Esophagus muscularis mucosa (tissue), 4 donors: ENCODE measurements around the gene LYSMD1. TPM values are rescaled to one million over a fixed set of nuclear protein-coding genes. Genes with fewer than 3 reads are reported as not detected.

Source experiments
- DNase-seq: peaks from one replicate; pipeline ENCODE4 v3.0.0-alpha.2; 2017; ENCODE audit errors: extremely low spot score
- H3K27ac ChIP-seq, 4 donors: fragments of 200-600 bp; sonication (generic); replicated peaks in 1 of 4; 1 replicate in 3 of 4; 2 replicates in 1 of 4; pipeline ENCODE4 v1.5.1; 2016 to 2019; ENCODE audit warnings: mild to moderate bottlenecking in 1 of 4
- H3K27me3 ChIP-seq, 4 donors: fragments of 200-600 bp; sonication (generic); one replicate each; pipeline versions ENCODE4 v1.5.1 to v1.6.0; 2016 to 2019
- H3K36me3 ChIP-seq, 4 donors: fragments of 200-600 bp; sonication (generic); one replicate each; pipeline ENCODE4 v1.5.1; 2016 to 2019
- H3K4me1 ChIP-seq, 4 donors: fragments of 200-600 bp; sonication (generic); one replicate each; pipeline ENCODE4 v1.5.1; 2016 to 2019
- H3K4me3 ChIP-seq, 4 donors: fragments of 200-600 bp; sonication (generic); 1 replicate in 2 of 4; 2 replicates in 2 of 4; pipeline ENCODE4 v1.5.1; 2016 to 2019; ENCODE audit warnings: mild to moderate bottlenecking in 4 of 4, moderate library complexity in 1 of 4
- H3K9me3 ChIP-seq, 4 donors: fragments of 200-600 bp; sonication (generic); 1 replicate in 3 of 4; 2 replicates in 1 of 4; pipeline ENCODE4 v1.5.1; 2016 to 2019
- CTCF ChIP-seq, 3 experiments: fragments of 200-600 bp in 2 of 3; fragments of 450-650 bp in 1 of 3; sonication (generic) in 2 of 3; IDR thresholded peaks; one replicate each; pipeline ENCODE4 v1.5.1; 2017 to 2019; ENCODE audit warnings: antibody characterized with exemption in 3 of 3, mild to moderate bottlenecking in 2 of 3, moderate library complexity in 1 of 3
- EP300 ChIP-seq: sonication (generic); formaldehyde crosslinking; IDR thresholded peaks from one replicate; pipeline ENCODE4 v1.6.1; 2017; ENCODE audit warnings: antibody characterized with exemption
- POLR2A ChIP-seq: fragments of 450-650 bp; IDR thresholded peaks from one replicate; pipeline ENCODE4 v1.6.1; 2017; ENCODE audit warnings: antibody characterized with exemption, moderate library complexity, mild to moderate bottlenecking, low read depth
- POLR2AphosphoS5 ChIP-seq, 2 donors: sonication (generic); formaldehyde crosslinking; IDR thresholded peaks; one replicate each; pipeline ENCODE4 v1.6.1; 2017; ENCODE audit warnings: antibody characterized with exemption in 2 of 2
- WGBS: methylation state at CpG from one replicate; pipeline ENCODE4 v1.1.5; 2018; 5-methylcytosine and 5-hydroxymethylcytosine counted together
- intact Hi-C: fragments of 100-400 bp; cut with DNase I; formaldehyde crosslinking; loops from one replicate; pipeline ENCODE4 v1.15.1; 2023
- total RNA-seq, 4 donors: library from RNA; depleted of rRNA; stranded (reverse); fragments of >200 nt; gene quantifications; one replicate each; pipeline versions ENCODE4 v1.1.0 to v1.2.1, GENCODE V29; 2016

The LYSMD1 gene
- total RNA-seq, 4 donors from 2014 or later = 10.9 to 23.5 (median 12.6) TPM

DNA sequence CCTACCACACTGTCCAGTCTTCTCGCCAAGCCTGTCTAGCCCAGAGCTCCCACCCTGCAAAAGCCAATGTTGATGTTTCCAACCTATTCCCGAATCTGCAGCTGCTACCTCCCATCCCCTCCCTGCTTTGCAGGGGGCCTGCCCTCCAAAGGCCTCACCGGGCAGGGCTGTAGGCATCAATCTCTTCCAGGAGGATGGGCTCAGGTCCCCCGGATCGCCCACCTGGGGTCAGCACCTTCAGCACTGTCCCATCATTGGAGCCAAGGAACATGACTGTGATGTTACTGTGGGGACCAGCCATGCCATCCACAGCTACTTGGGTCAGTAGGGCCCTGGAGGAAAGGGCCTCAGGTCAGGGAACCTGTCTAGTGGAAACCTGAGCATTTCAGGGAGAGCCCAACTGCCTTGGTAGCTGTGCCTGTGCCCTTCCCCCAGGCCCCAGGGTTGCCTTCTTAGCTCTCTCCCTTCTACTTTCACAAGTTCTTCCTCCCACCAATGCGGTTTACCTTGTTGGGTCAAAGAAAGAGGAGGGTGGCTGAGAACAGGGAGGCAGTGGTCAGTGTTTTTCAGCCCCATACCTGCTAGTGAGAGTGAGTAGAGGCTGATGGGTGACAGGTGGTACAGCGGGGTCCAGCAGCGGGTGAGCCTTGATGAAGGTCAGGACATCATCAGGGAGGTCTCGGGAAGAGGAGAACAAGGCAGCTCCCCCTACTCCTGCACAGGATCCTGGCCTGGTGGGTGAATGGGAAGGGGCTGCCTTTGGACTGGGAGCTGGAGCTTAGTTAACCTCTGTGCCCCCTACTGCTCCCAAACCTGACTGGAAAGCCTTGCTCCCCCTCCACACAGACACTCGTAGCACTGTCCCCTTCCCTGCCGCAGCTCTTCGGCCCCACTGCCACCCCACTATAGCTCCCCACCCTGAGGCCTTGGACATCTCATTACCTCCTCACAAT, 30.0 kb downstream of the LYSMD1 start:
- Histone ChIP-seq H3K4me1 (peaks cover 0 to 24% (median 18%) of the 10 kb centered on the region in 4 donors), H3K27ac (no peak overlapping the region), H3K27me3 (no peaks in the 10 kb centered on the region), H3K36me3 (peaks cover 0 to 67% (median 58%) of the 10 kb centered on the region in 4 donors), H3K9me3 (no peaks in the 10 kb centered on the region), H3K4me3 (no peak overlapping the region)
- WGBS = 82% methylated on average over 12 of the region's 12 CpGs
- TF ChIP-seq POLR2A (no peak), POLR2AphosphoS5 (IDR thresholded peaks at IDR 0.05) (no peak), EP300 (no peak), CTCF (IDR thresholded peaks at IDR 0.05) (no peak)
- intact Hi-C loops = no loop called here
- DNase-seq = no peak

- H3K27ac ChIP-seq = no peak overlapping the region
- peaks cover 0 to 66% (median 56%) of the 10 kb centered on the region in 4 donors for H3K36me3 ChIP-seq
- H3K4me1 ChIP-seq = peaks cover 0 to 30% (median 22%) of the 10 kb centered on the region in 4 donors
- no peak for TF ChIP-seq POLR2A
- TF ChIP-seq POLR2AphosphoS5 (IDR thresholded peaks at IDR 0.05) = no peak
- no peak for TF ChIP-seq CTCF (IDR thresholded peaks at IDR 0.05)
- no peak for TF ChIP-seq EP300
- no peaks in the 10 kb centered on the region for H3K27me3 ChIP-seq
- H3K9me3 ChIP-seq = no peaks in the 10 kb centered on the region
- 97% methylated on average over 7 of the region's 7 CpGs for WGBS
- no peak for DNase-seq
- H3K4me3 ChIP-seq = no peak overlapping the region
- intact Hi-C loops = no loop called here
These were observed 30.7 kb downstream of the LYSMD1 start for GRCh38 chr1:151134991-151135390.

DNA sequence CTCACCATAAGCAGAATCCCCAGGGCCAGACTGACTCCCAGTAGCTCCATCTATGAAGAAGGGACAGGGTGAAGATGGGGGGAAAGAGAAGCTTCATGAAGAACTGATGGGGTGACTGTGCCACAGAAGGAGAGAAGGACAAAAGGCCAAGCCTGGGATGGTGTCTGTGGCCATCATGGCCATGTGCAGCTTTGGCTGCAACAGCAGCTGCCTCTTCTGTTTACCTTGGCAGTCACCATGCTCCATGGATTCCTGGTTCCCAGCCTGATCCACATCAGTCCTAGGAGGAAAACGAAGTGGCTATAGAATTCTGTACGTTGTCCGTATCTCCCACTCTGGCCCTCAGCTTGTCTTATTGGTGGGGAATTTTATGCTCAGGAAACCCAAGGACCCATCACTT, 31.3 kb downstream of the LYSMD1 start:
- H3K4me3 ChIP-seq = no peak overlapping the region
- H3K27ac ChIP-seq = no peak overlapping the region
- peaks cover 0 to 60% (median 50%) of the 10 kb centered on the region in 4 donors for H3K36me3 ChIP-seq
- no peaks in the 10 kb centered on the region for H3K9me3 ChIP-seq
- 61% methylated on average over 3 of the region's 3 CpGs for WGBS
- H3K27me3 ChIP-seq = no peaks in the 10 kb centered on the region
- TF ChIP-seq CTCF (IDR thresholded peaks at IDR 0.05) (no peak), POLR2A (no peak), EP300 (no peak), POLR2AphosphoS5 (IDR thresholded peaks at IDR 0.05) (no peak)
- intact Hi-C loops = no loop called here
- H3K4me1 ChIP-seq = peaks cover 0 to 30% (median 22%) of the 10 kb centered on the region in 4 donors
- no peak for DNase-seq

GRCh38 chr1:151133018-151133806, 32.5 kb downstream of the LYSMD1 start:
- Histone ChIP-seq H3K36me3 (peaks cover 0 to 52% (median 40%) of the 10 kb centered on the region in 4 donors), H3K4me3 (no peak overlapping the region), H3K27me3 (no peaks in the 10 kb centered on the region), H3K4me1 (peaks cover 0 to 30% (median 22%) of the 10 kb centered on the region in 4 donors), H3K9me3 (no peaks in the 10 kb centered on the region), H3K27ac (peak overlapping the region in 1 of 4 donors; percentile 71)
- DNase-seq = no peak
- 75% methylated on average over 48 of the region's 65 CpGs for WGBS
- intact Hi-C loops = no loop called here
- TF ChIP-seq POLR2A (no peak), CTCF (IDR thresholded peaks at IDR 0.05) (no peak), POLR2AphosphoS5 (IDR thresholded peaks at IDR 0.05) (no peak), EP300 (no peak)
